Stimulated activated naive CD8-positive, alpha-beta T cell treated with anti-CD3 and anti-CD28 coated beads, Interleukin-15, Interleukin-2, amounts not matched to agents 100 U/mL and 50 U/mL, for 24 hours (primary cell): ENCODE results near the gene HFE.
"Not testable (repeated sequence)": the region's sequence is repeated elsewhere in the genome, so short reads cannot be mapped to it uniquely, and the experiment has no call there.

Experiments used
- ATAC-seq: fragments of 150-1000 bp; cut with Tn5 transposase; one replicate; pipeline ENCODE4 v1.10.0; 2021
- DNase-seq: peaks from one replicate; pipeline ENCODE4 v3.0.0; 2021

Gene HFE

GRCh38 chr6:26087284-26088115 is at the start of gene HFE:
Gene HFE, plus strand, starts transcription at chr6:26087429. Its CDS starts 12 bp downstream, at chr6:26087441.
- ATAC-seq (peak; percentile 17), DNase-seq (peak; percentile 44)

- ATAC-seq (no peak), DNase-seq (no peak)
These were observed 45.3 kb upstream of the HFE start for GRCh38 chr6:26041946-26042345.

- DNase-seq = peak; percentile 72
- peak; percentile 79 for ATAC-seq
These were observed 43.7 kb upstream of the HFE start for GRCh38 chr6:26043384-26044139.

GRCh38 chr6:26044140-26045064 is 42.8 kb upstream of the HFE start:
- DNase-seq = peak; percentile 47

GRCh38 chr6:26045065-26045927 is 41.9 kb upstream of the HFE start:
- DNase-seq = peak; percentile 77
- ATAC-seq = peak; percentile 61

More at GRCh38 chr6:26044140-26045064, 42.8 kb upstream of the HFE start:
- ATAC-seq = no peak

GRCh38 chr6:26045928-26046368 is 41.3 kb upstream of the HFE start:
- ATAC-seq (no peak), DNase-seq (no peak)

- DNase-seq, ATAC-seq: not testable (repeated sequence)
These were observed 39.9 kb upstream of the HFE start for GRCh38 chr6:26047329-26047728.

- ATAC-seq (no peak), DNase-seq (no peak)
These were observed 38.6 kb upstream of the HFE start for GRCh38 chr6:26048590-26048989.

GRCh38 chr6:26051665-26052310 is 35.4 kb upstream of the HFE start:
- ATAC-seq (no peak), DNase-seq (no peak)

- not testable (repeated sequence) for DNase-seq, ATAC-seq
These were observed 34.4 kb upstream of the HFE start for GRCh38 chr6:26052762-26053250.

- no peak for DNase-seq
- no peak for ATAC-seq
These were observed 33.0 kb upstream of the HFE start for GRCh38 chr6:26053992-26054780.

- ATAC-seq = peak; percentile 67
These were observed 32.2 kb upstream of the HFE start for GRCh38 chr6:26054781-26055718.

GRCh38 chr6:26055719-26056582 is 31.3 kb upstream of the HFE start:
- DNase-seq (peak; percentile 89), ATAC-seq (peak; percentile 81)

More at GRCh38 chr6:26054781-26055718, 32.2 kb upstream of the HFE start:
- DNase-seq = peak; percentile 83

GRCh38 chr6:26056583-26057350 is 30.5 kb upstream of the HFE start:
- DNase-seq (peak; percentile 33), ATAC-seq (no peak)

GRCh38 chr6:26057899-26058298 is 29.3 kb upstream of the HFE start:
- DNase-seq (no peak), ATAC-seq (no peak)

GRCh38 chr6:26058477-26059033 is 28.7 kb upstream of the HFE start:
- not testable (repeated sequence) for DNase-seq, ATAC-seq
